Measurements from ENCODE around the gene NXNL2. TPM values are rescaled to one million over a fixed set of nuclear protein-coding genes. Genes with fewer than 3 reads are reported as not detected.

NXNL2 gene
- total and polyA plus RNA-seq, 10 of the 15 experiments (the other 5 are each of a cell fraction or from before 2014, with no cell fraction given) = not detected

DNA sequence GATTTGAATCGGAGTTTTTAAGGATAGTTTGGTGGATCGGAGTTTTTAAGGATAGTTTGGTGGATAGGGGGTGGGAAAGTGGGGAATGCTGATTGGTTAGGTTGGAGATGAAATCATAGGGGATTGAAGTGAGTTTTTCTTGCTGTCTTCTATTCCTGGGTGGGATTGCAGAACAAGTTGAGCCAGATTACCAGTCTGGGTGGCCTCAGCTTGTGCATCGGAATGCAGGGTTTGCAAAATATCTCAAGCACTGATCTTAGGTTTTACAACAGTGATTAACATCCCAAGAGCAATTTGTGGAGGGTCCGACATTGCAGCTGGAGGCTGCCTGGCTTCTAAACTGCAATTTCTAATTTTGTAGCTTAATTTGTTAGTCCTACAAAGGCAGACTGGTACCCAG lies 23.1 kb upstream of the NXNL2 start:
- CTCF ChIA-PET = interaction anchor here (0.7 kb wide), 1 partner anchor 199 kb away, joined by 3 read pairs; no protein-coding TSS in a partner anchor
- in situ Hi-C loops (cut with MboI) = no loop called here
- intact Hi-C loops (cut with micrococcal nuclease; ENCODE audit: unreplicated experiment) = no loop called here
- Histone ChIP-seq H4K20me1 (ENCODE audit: control insufficient read depth, insufficient read depth) (no peaks in the 10 kb centered on the region), H3K79me2 (ENCODE audit: control insufficient read depth, insufficient read depth, low read length) (no peaks in the 10 kb centered on the region), H3K9me3 (replicated peaks; ENCODE audit: control insufficient read depth, insufficient read depth, low read length) (no peaks in the 10 kb centered on the region), H3K4me3 (no peak overlapping the region), H3K9ac (ENCODE audit: control insufficient read depth, insufficient read depth, low read length) (no peak overlapping the region), H2AFZ (ENCODE audit: control insufficient read depth, low read depth, low read length) (no peak overlapping the region), H3K4me1 (ENCODE audit: control insufficient read depth, insufficient read depth, low read length) (no peaks in the 10 kb centered on the region), H3K27ac (ENCODE audit: control insufficient read depth, insufficient read depth) (no peak overlapping the region), H3K27me3 (replicated peaks in 1 of 2; ENCODE audit: control insufficient read depth in 2 of 2, insufficient read depth in 2 of 2, low read length in 1 of 2) (no peaks in the 10 kb centered on the region), H3K36me3 (ENCODE audit: control insufficient read depth in 2 of 2, insufficient read depth in 2 of 2, low read length in 1 of 2) (no peaks in the 10 kb centered on the region), H3K4me2 (ENCODE audit: control insufficient read depth, insufficient read depth) (no peak overlapping the region)
- RAD21 ChIA-PET (ENCODE audit: unreplicated experiment) = no interaction called here
- ATAC-seq (no peak), FAIRE-seq (no peak), DNase-seq (ENCODE audit: low read depth, low spot score) (no peak)
- POLR2A ChIA-PET = no interaction called here
- BruUV-seq (replicated peaks) = no TSS peak
- 40% methylated on average over 4 of the region's 4 CpGs for WGBS (ENCODE audit: insufficient coverage, insufficient replicate concordance, low lambda C conversion rate, missing lambda C conversion rate)
- TF ChIP-seq BACH1 (IDR thresholded peaks at IDR 0.05; ENCODE audit: borderline replicate concordance) (no peak), NFXL1 (IDR thresholded peaks at IDR 0.05; ENCODE audit: borderline replicate concordance) (no peak), POLR2A (IDR thresholded peaks at IDR 0.05; ENCODE audit: low read depth, low read length) (no peak)
- TF ChIP-seq, protein P1, sequence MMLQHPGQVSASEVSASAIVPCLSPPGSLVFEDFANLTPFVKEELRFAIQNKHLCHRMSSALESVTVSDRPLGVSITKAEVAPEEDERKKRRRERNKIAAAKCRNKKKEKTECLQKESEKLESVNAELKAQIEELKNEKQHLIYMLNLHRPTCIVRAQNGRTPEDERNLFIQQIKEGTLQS (IDR thresholded peaks at IDR 0.05; ENCODE audit: borderline replicate concordance, extremely low read depth, low read depth, low read length) = no peak
- SMC1A ChIA-PET (ENCODE audit: uncharacterized antibody, unreplicated experiment) = no interaction called here

DNA sequence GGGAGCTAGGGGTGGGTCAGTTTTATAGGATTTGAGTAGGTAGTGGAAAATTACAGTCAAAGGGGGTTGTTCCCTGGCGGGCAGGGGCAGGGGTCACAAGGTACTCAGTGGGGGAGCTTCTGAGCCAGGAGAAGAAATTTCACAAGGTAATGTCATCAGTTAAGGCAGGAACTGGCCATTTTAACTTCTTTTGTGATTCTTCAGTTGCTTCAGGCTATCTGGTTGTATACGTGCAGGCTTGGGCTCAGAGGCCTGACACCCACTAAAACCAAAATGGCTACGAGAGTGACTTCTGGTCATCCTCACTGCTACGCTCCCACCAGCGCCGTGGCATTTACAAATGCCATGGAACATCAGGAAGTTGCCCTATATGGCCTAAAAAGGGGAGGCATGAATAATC lies 20.7 kb upstream of the NXNL2 start:
- WGBS (ENCODE audit: insufficient coverage, insufficient replicate concordance, low lambda C conversion rate, missing lambda C conversion rate) = 40% methylated on average over 6 of the region's 6 CpGs
- intact Hi-C loops (cut with micrococcal nuclease; ENCODE audit: unreplicated experiment) = no loop called here
- TF ChIP-seq POU2F2 (IDR thresholded peaks at IDR 0.05; ENCODE audit: borderline replicate concordance, low read depth, low read length) (no peak), RAD21 (IDR thresholded peaks at IDR 0.05; ENCODE audit: insufficient read depth, low read depth, low read length) (no peak), CBX5 (IDR thresholded peaks at IDR 0.05; ENCODE audit: low read depth) (no peak), CBX3 (IDR thresholded peaks at IDR 0.05; ENCODE audit: borderline replicate concordance, low read depth) (no peak), RELA (IDR thresholded peaks at IDR 0.05; ENCODE audit: borderline replicate concordance, partially characterized antibody) (no peak), SUZ12 (IDR thresholded peaks at IDR 0.05; ENCODE audit: unreplicated experiment) (no peak), HDAC2 (IDR thresholded peaks at IDR 0.05) (no peak)
- TF ChIP-seq, protein P2, sequence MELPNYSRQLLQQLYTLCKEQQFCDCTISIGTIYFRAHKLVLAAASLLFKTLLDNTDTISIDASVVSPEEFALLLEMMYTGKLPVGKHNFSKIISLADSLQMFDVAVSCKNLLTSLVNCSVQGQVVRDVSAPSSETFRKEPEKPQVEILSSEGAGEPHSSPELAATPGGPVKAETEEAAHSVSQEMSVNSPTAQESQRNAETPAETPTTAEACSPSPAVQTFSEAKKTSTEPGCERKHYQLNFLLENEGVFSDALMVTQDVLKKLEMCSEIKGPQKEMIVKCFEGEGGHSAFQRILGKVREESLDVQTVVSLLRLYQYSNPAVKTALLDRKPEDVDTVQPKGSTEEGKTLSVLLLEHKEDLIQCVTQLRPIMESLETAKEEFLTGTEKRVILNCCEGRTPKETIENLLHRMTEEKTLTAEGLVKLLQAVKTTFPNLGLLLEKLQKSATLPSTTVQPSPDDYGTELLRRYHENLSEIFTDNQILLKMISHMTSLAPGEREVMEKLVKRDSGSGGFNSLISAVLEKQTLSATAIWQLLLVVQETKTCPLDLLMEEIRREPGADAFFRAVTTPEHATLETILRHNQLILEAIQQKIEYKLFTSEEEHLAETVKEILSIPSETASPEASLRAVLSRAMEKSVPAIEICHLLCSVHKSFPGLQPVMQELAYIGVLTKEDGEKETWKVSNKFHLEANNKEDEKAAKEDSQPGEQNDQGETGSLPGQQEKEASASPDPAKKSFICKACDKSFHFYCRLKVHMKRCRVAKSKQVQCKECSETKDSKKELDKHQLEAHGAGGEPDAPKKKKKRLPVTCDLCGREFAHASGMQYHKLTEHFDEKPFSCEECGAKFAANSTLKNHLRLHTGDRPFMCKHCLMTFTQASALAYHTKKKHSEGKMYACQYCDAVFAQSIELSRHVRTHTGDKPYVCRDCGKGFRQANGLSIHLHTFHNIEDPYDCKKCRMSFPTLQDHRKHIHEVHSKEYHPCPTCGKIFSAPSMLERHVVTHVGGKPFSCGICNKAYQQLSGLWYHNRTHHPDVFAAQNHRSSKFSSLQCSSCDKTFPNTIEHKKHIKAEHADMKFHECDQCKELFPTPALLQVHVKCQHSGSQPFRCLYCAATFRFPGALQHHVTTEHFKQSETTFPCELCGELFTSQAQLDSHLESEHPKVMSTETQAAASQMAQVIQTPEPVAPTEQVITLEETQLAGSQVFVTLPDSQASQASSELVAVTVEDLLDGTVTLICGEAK (IDR thresholded peaks at IDR 0.05; ENCODE audit: borderline replicate concordance) = no peak
- TF ChIP-seq, protein P3, sequence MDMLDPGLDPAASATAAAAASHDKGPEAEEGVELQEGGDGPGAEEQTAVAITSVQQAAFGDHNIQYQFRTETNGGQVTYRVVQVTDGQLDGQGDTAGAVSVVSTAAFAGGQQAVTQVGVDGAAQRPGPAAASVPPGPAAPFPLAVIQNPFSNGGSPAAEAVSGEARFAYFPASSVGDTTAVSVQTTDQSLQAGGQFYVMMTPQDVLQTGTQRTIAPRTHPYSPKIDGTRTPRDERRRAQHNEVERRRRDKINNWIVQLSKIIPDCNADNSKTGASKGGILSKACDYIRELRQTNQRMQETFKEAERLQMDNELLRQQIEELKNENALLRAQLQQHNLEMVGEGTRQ (IDR thresholded peaks at IDR 0.05; ENCODE audit: borderline replicate concordance, low read depth, low read length) = no peak

More for the DNA sequence above, 20.7 kb upstream of the NXNL2 start:
- in situ Hi-C loops (cut with MboI) = no loop called here
- ATAC-seq = no peak
- no peak overlapping the region for H3K9ac ChIP-seq (ENCODE audit: control insufficient read depth, insufficient read depth, low read length)
- no peak overlapping the region for H3K27ac ChIP-seq (ENCODE audit: control insufficient read depth, insufficient read depth)
- SMC1A ChIA-PET (ENCODE audit: uncharacterized antibody, unreplicated experiment) = no interaction called here
- no peaks in the 10 kb centered on the region for H3K36me3 ChIP-seq (ENCODE audit: control insufficient read depth in 2 of 2, insufficient read depth in 2 of 2, low read length in 1 of 2)
- no peaks in the 10 kb centered on the region for H3K4me1 ChIP-seq (ENCODE audit: control insufficient read depth, insufficient read depth, low read length)
- H3K79me2 ChIP-seq (ENCODE audit: control insufficient read depth, insufficient read depth, low read length) = no peaks in the 10 kb centered on the region
- H2AFZ ChIP-seq (ENCODE audit: control insufficient read depth, low read depth, low read length) = no peak overlapping the region
- BruUV-seq (replicated peaks) = no TSS peak
- H4K20me1 ChIP-seq (ENCODE audit: control insufficient read depth, insufficient read depth) = no peaks in the 10 kb centered on the region
- CTCF ChIA-PET = no interaction called here
- no peaks in the 10 kb centered on the region for H3K9me3 ChIP-seq (replicated peaks; ENCODE audit: control insufficient read depth, insufficient read depth, low read length)
- no peaks in the 10 kb centered on the region for H3K27me3 ChIP-seq (replicated peaks in 1 of 2; ENCODE audit: control insufficient read depth in 2 of 2, insufficient read depth in 2 of 2, low read length in 1 of 2)
- DNase-seq (ENCODE audit: low read depth, low spot score) = no peak
- POLR2A ChIA-PET = no interaction called here
- FAIRE-seq = no peak
- RAD21 ChIA-PET (ENCODE audit: unreplicated experiment) = no interaction called here
- no peak overlapping the region for H3K4me2 ChIP-seq (ENCODE audit: control insufficient read depth, insufficient read depth)
- H3K4me3 ChIP-seq = no peak overlapping the region
